Sigmoid colon (tissue), 7 donors: ENCODE results near the gene DMRT3. TPM values are rescaled to one million over a fixed set of nuclear protein-coding genes. Genes with fewer than 3 reads are reported as not detected.

Experiments
- DNase-seq: peaks from one replicate; pipeline ENCODE4 v3.0.0-alpha.2; 2019
- H3K27ac ChIP-seq, 4 donors: fragments of 200-600 bp; sonication (generic); one replicate each; pipeline ENCODE4 v1.5.1; 2016 to 2019; ENCODE audit warnings: mild to moderate bottlenecking in 1 of 4
- H3K27me3 ChIP-seq, 3 donors: fragments of 200-600 bp; sonication (generic); one replicate each; pipeline ENCODE4 v1.5.1; 2019; ENCODE audit warnings: mild to moderate bottlenecking in 1 of 3
- H3K36me3 ChIP-seq, 4 donors: fragments of 200-600 bp; sonication (generic); one replicate each; pipeline ENCODE4 v1.5.1; 2016 to 2019
- H3K4me1 ChIP-seq, 4 donors: fragments of 200-600 bp; sonication (generic); one replicate each; pipeline ENCODE4 v1.5.1; 2017 to 2019
- H3K4me3 ChIP-seq, 4 donors: fragments of 200-600 bp; sonication (generic); one replicate each; pipeline ENCODE4 v1.5.1; 2017 to 2019; ENCODE audit warnings: mild to moderate bottlenecking in 2 of 4, moderate library complexity in 1 of 4
- H3K9me3 ChIP-seq, 4 donors: fragments of 200-600 bp in 3 of 4; sonication (generic) in 3 of 4; one replicate each; pipeline versions ENCODE4 v1.5.1 to v1.6.1; 2013 to 2019
- CTCF ChIP-seq, 4 experiments: fragments of 450-650 bp in 3 of 4; fragments of 200-600 bp in 1 of 4; IDR thresholded peaks; one replicate each; pipeline ENCODE4 v1.5.1; 2016 to 2019; ENCODE audit warnings: antibody characterized with exemption in 4 of 4, mild to moderate bottlenecking in 3 of 4, moderate library complexity in 2 of 4
- EP300 ChIP-seq, 4 donors: sonication (generic); formaldehyde crosslinking; IDR thresholded peaks; one replicate each; pipeline ENCODE4 v1.6.1; 2017; ENCODE audit warnings: antibody characterized with exemption in 4 of 4
- POLR2A ChIP-seq, 2 donors: fragments of 450-650 bp; IDR thresholded peaks; one replicate each; pipeline ENCODE4 v1.6.1; 2016; ENCODE audit warnings: antibody characterized with exemption in 2 of 2, mild to moderate bottlenecking in 2 of 2, moderate library complexity in 2 of 2
- POLR2AphosphoS5 ChIP-seq, 4 donors: sonication (generic); formaldehyde crosslinking; IDR thresholded peaks; one replicate each; pipeline ENCODE4 v1.6.1; 2017; ENCODE audit warnings: antibody characterized with exemption in 4 of 4
- WGBS, 2 donors: extraction: QIAGEN DNeasy Blood & Tissue Kit; methylation state at CpG; one replicate each; pipeline ENCODE4 v1.1.7; 2013; 5-methylcytosine and 5-hydroxymethylcytosine counted together
- intact Hi-C: fragments of 100-400 bp; cut with DNase I; formaldehyde crosslinking; loops from one replicate; pipeline ENCODE4 v1.15.1; 2023
- polyA plus RNA-seq, 3 donors: library from polyadenylated mRNA; stranded (reverse); fragments of 200-250 nt; gene quantifications; one replicate each; pipeline ENCODE4 v1.2.3, GENCODE V29; 2013
- total RNA-seq, 4 donors: library from RNA; depleted of rRNA; stranded (reverse); fragments of >200 nt; gene quantifications; one replicate each; pipeline ENCODE4 v1.1.0, GENCODE V29; 2016
- donor health status: healthy with polysubstance abuse.
- donor health status: Bipolar disorder and iron deficiency.
- donor health status: healthy.

The DMRT3 gene
- total and polyA plus RNA-seq, 7 donors, result not detected

- H3K27ac ChIP-seq, result no peak overlapping the region
- H3K27me3 ChIP-seq, result peaks cover 58 to 100% (median 93%) of the 10 kb centered on the region in 3 donors
- 2% methylated on average over 92 of the region's 92 CpGs for WGBS, 2 donors
- intact Hi-C loops, result no loop called here
- H3K4me1 ChIP-seq, result peaks cover 0 to 29% (median 25%) of the 10 kb centered on the region in 4 donors
- DNase-seq, result no peak
- H3K36me3 ChIP-seq, result no peaks in the 10 kb centered on the region
- peak overlapping the region in 1 of 4 donors; percentile 13 for H3K4me3 ChIP-seq
- TF ChIP-seq POLR2AphosphoS5 (IDR thresholded peaks at IDR 0.05) (no peak), POLR2A (IDR thresholded peaks at IDR 0.05) (no peak), EP300 (IDR thresholded peaks at IDR 0.05) (no peak), CTCF (IDR thresholded peaks at IDR 0.05) (no peak)
- no peaks in the 10 kb centered on the region for H3K9me3 ChIP-seq
These were observed 735 bp downstream of the DMRT3 start for GRCh38 chr9:976943-977837.

- H3K27me3 ChIP-seq, result peaks cover 54 to 100% (median 93%) of the 10 kb centered on the region in 3 donors
These were observed 1.7 kb downstream of the DMRT3 start for GRCh38 chr9:977838-978830.

GRCh38 chr9:979983-980382 is 3.5 kb downstream of the DMRT3 start:
- Histone ChIP-seq H3K4me1 (peaks cover 0 to 16% (median 12%) of the 10 kb centered on the region in 4 donors), H3K27me3 (peaks cover 38 to 100% (median 78%) of the 10 kb centered on the region in 3 donors), H3K9me3 (no peaks in the 10 kb centered on the region), H3K4me3 (no peak overlapping the region), H3K27ac (no peak overlapping the region), H3K36me3 (no peaks in the 10 kb centered on the region)
- 6 to 19% methylated on average over 2 of the region's 2 CpGs for WGBS, 2 donors
- intact Hi-C loops, result no loop called here
- no peak for TF ChIP-seq POLR2AphosphoS5 (IDR thresholded peaks at IDR 0.05)
- no peak for TF ChIP-seq CTCF (IDR thresholded peaks at IDR 0.05)
- TF ChIP-seq POLR2A (IDR thresholded peaks at IDR 0.05), result no peak
- no peak for TF ChIP-seq EP300 (IDR thresholded peaks at IDR 0.05)
- no peak for DNase-seq

More at GRCh38 chr9:977838-978830, 1.7 kb downstream of the DMRT3 start:
- no peaks in the 10 kb centered on the region for H3K36me3 ChIP-seq
- H3K9me3 ChIP-seq, result no peaks in the 10 kb centered on the region
- no peak for DNase-seq
- peaks cover 0 to 20% (median 15%) of the 10 kb centered on the region in 4 donors for H3K4me1 ChIP-seq
- 18 to 23% methylated on average over 19 of the region's 19 CpGs for WGBS, 2 donors
- TF ChIP-seq POLR2A (IDR thresholded peaks at IDR 0.05), result no peak
- TF ChIP-seq CTCF (IDR thresholded peaks at IDR 0.05), result no peak
- no peak for TF ChIP-seq POLR2AphosphoS5 (IDR thresholded peaks at IDR 0.05)
- no peak for TF ChIP-seq EP300 (IDR thresholded peaks at IDR 0.05)
- intact Hi-C loops, result no loop called here
- H3K4me3 ChIP-seq, result no peak overlapping the region
- no peak overlapping the region for H3K27ac ChIP-seq

- peaks cover 32 to 100% (median 71%) of the 10 kb centered on the region in 3 donors for H3K27me3 ChIP-seq
- no peak for TF ChIP-seq CTCF (IDR thresholded peaks at IDR 0.05)
- TF ChIP-seq POLR2A (IDR thresholded peaks at IDR 0.05), result no peak
- no peak for TF ChIP-seq EP300 (IDR thresholded peaks at IDR 0.05)
- no peak for TF ChIP-seq POLR2AphosphoS5 (IDR thresholded peaks at IDR 0.05)
These were observed 4.2 kb downstream of the DMRT3 start for GRCh38 chr9:980640-981039.

More at GRCh38 chr9:980640-981039, 4.2 kb downstream of the DMRT3 start:
- H3K27ac ChIP-seq, result no peak overlapping the region
- intact Hi-C loops, result no loop called here
- H3K36me3 ChIP-seq, result no peaks in the 10 kb centered on the region
- H3K4me1 ChIP-seq, result peaks cover 0 to 15% (median 12%) of the 10 kb centered on the region in 4 donors
- no peak for DNase-seq
- H3K9me3 ChIP-seq, result no peaks in the 10 kb centered on the region
- no peak overlapping the region for H3K4me3 ChIP-seq
- 4 to 11% methylated on average over 4 of the region's 4 CpGs for WGBS, 2 donors
